ENCODE measurements around the gene GBF1. TPM values are rescaled to one million over a fixed set of nuclear protein-coding genes. Genes with fewer than 3 reads are reported as not detected.

Gene GBF1
- total and polyA plus RNA-seq, 10 donors, result 5.8 to 42.1 (median 38.6) TPM

DNA sequence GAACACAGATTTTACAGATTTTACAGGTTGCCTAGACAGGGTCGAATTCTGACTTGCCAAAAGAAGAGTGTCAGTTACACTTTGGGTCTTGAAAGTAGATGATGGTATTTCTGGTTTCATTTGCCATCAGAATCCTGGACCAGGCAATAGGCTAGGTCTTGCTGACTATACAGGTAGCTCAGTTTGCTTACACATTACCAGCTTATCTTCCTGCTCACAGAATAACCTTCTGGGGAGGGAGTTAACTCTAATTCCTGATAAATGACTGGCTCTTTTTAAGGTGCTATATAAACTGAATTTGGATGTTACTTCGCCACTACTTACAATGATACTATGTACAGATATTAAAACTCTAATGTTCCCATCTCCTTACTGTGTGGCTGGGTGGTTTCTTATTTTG lies 39.8 kb downstream of the GBF1 start:
- TF ChIP-seq, protein P1, sequence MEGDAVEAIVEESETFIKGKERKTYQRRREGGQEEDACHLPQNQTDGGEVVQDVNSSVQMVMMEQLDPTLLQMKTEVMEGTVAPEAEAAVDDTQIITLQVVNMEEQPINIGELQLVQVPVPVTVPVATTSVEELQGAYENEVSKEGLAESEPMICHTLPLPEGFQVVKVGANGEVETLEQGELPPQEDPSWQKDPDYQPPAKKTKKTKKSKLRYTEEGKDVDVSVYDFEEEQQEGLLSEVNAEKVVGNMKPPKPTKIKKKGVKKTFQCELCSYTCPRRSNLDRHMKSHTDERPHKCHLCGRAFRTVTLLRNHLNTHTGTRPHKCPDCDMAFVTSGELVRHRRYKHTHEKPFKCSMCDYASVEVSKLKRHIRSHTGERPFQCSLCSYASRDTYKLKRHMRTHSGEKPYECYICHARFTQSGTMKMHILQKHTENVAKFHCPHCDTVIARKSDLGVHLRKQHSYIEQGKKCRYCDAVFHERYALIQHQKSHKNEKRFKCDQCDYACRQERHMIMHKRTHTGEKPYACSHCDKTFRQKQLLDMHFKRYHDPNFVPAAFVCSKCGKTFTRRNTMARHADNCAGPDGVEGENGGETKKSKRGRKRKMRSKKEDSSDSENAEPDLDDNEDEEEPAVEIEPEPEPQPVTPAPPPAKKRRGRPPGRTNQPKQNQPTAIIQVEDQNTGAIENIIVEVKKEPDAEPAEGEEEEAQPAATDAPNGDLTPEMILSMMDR (IDR thresholded peaks at IDR 0.05 in 8 of 11, conservative IDR thresholded peaks at IDR 0.05 in 3 of 11), result no peak
- TF ChIP-seq POLR2A (IDR thresholded peaks at IDR 0.05) (no peak), POLR2AphosphoS5 (IDR thresholded peaks at IDR 0.05) (no peak)
- H3K4me3 ChIP-seq, result no peak overlapping the region
- H3K36me3 ChIP-seq, result peaks cover 0 to 32% (median 3%) of the 10 kb centered on the region in 6 donors
- H3K9me3 ChIP-seq, result no peaks in the 10 kb centered on the region
- WGBS, 5 donors, result 61 to 96% (median 90%) methylated on average over 2 of the region's 2 CpGs
- H3K4me1 ChIP-seq, result peaks cover 9 to 50% (median 23%) of the 10 kb centered on the region in 6 donors
- no peaks in the 10 kb centered on the region for H3K27me3 ChIP-seq (replicated peaks in 1 of 7)
- H3K27ac ChIP-seq, result no peak overlapping the region
- intact Hi-C loops (cut with DNase I; ENCODE audit: low total_unique reads), result no loop called here
- DNase-seq, result no peak

DNA sequence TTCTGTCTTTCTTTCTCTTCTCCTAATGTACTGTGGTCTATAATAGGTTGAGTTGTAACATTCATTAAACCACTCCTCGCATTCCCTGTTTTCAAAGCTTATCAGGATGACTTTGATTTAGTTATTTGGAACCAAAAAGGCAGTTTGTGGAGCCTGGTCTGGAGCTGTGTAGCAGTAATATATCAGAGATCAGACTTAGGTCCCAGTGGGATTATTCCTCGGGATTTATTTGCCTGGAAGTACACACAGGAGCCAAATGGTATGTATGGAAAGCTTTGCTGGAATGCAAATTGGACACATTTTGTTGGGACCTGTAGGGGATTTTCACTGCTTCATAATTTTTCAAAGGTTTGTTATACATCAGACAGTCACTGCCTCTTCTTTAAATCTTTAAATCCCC lies 40.9 kb downstream of the GBF1 start:
- Histone ChIP-seq H3K9me3 (no peaks in the 10 kb centered on the region), H3K27ac (no peak overlapping the region), H3K27me3 (replicated peaks in 1 of 7) (no peaks in the 10 kb centered on the region), H3K36me3 (peaks cover 0 to 32% (median 3%) of the 10 kb centered on the region in 6 donors), H3K4me1 (peaks cover 2 to 40% (median 13%) of the 10 kb centered on the region in 6 donors), H3K4me3 (no peak overlapping the region)
- 80 to 99% (median 94%) methylated on average over 2 of the region's 2 CpGs for WGBS, 5 donors
- TF ChIP-seq, protein P1 (IDR thresholded peaks at IDR 0.05 in 8 of 11, conservative IDR thresholded peaks at IDR 0.05 in 3 of 11), result no peak
- no peak for TF ChIP-seq POLR2A (IDR thresholded peaks at IDR 0.05)
- TF ChIP-seq POLR2AphosphoS5 (IDR thresholded peaks at IDR 0.05), result no peak
- intact Hi-C loops (cut with DNase I; ENCODE audit: low total_unique reads), result no loop called here
- no peak for DNase-seq

DNA sequence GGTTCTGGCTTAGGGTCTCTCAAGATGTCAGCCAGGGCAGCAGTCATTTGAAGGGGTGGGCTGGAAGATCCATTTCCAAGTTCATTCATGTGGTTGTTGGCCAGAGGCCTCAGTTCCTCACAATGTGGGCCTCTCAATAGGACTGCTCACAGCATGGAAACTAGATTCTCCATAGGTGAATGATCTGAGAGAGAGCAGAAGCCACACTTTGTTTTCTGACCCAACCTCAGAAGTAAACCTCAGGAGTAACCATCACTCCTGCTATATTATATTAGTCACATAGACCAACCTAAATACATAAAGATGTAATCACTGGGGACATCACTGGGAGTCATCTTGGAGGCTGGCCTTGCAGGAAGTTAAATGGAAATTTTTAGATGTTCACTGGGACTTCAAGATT lies 42.2 kb downstream of the GBF1 start:
- H3K27ac ChIP-seq, result no peak overlapping the region
- peaks cover 0 to 32% (median 3%) of the 10 kb centered on the region in 6 donors for H3K36me3 ChIP-seq
- H3K27me3 ChIP-seq (replicated peaks in 1 of 7), result no peaks in the 10 kb centered on the region
- no peak overlapping the region for H3K4me3 ChIP-seq
- peaks cover 2 to 38% (median 11%) of the 10 kb centered on the region in 6 donors for H3K4me1 ChIP-seq
- intact Hi-C loops (cut with DNase I; ENCODE audit: low total_unique reads), result no loop called here
- TF ChIP-seq POLR2A (IDR thresholded peaks at IDR 0.05) (no peak), POLR2AphosphoS5 (IDR thresholded peaks at IDR 0.05) (no peak)
- TF ChIP-seq, protein P1 (IDR thresholded peaks at IDR 0.05 in 8 of 11, conservative IDR thresholded peaks at IDR 0.05 in 3 of 11), result no peak
- DNase-seq, result no peak
- H3K9me3 ChIP-seq, result no peaks in the 10 kb centered on the region

DNA sequence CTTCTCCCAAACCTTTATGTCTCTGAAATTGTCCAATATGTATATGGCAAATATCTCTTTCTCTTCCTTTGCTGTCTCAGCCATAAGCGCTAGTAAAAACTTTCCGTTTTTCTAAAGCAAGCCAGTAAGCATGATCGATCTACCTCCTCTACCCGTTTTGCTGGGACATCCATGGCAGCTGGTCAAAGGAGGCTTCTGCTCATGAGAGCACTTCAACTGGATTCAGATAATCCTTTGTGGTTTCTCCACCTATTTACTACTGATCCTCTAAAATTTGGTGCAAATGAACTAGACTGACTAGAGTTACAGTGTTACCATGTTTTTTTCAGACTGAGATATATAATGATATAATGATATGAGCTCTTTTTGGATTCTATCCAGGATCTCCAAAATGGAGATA lies 42.7 kb downstream of the GBF1 start:
- intact Hi-C loops (cut with DNase I; ENCODE audit: low total_unique reads), result no loop called here
- Histone ChIP-seq H3K4me3 (no peak overlapping the region), H3K36me3 (peaks cover 0 to 32% (median 3%) of the 10 kb centered on the region in 6 donors), H3K27me3 (replicated peaks in 1 of 7) (no peaks in the 10 kb centered on the region), H3K27ac (no peak overlapping the region), H3K9me3 (no peaks in the 10 kb centered on the region), H3K4me1 (peaks cover 2 to 37% (median 9%) of the 10 kb centered on the region in 6 donors)
- TF ChIP-seq POLR2A (IDR thresholded peaks at IDR 0.05) (no peak), POLR2AphosphoS5 (IDR thresholded peaks at IDR 0.05) (no peak)
- TF ChIP-seq, protein P1 (IDR thresholded peaks at IDR 0.05 in 8 of 11, conservative IDR thresholded peaks at IDR 0.05 in 3 of 11), result no peak
- 89 to 98% (median 95%) methylated on average over 4 of the region's 4 CpGs for WGBS, 5 donors
- DNase-seq, result no peak

Data from spleen (tissue), 11 donors.